ENCODE measurements around the gene LRRC4C.
"Not testable (repeated sequence)": the region's sequence is repeated elsewhere in the genome, so short reads cannot be mapped to it uniquely, and the experiment has no call there.

LRRC4C gene

GRCh38 chr11:41003339-41004282, 455.8 kb downstream of the LRRC4C start:
- Mint-ChIP-seq H3K36me3 (ENCODE audit: insufficient read depth) (no peaks in the 10 kb centered on the region), H3K4me3 (no peak overlapping the region), H3K27me3 (no peaks in the 10 kb centered on the region), H3K27ac (ENCODE audit: low read depth) (no peak overlapping the region), H3K9me3 (peaks cover 18% of the 10 kb centered on the region), H3K4me1 (no peaks in the 10 kb centered on the region)
- DNase-seq (ENCODE audit: low spot score in 2 of 2) (no peak), ATAC-seq (replicated peaks; ENCODE audit: extremely low read depth, poor library complexity, severe bottlenecking) (no peak)

DNA sequence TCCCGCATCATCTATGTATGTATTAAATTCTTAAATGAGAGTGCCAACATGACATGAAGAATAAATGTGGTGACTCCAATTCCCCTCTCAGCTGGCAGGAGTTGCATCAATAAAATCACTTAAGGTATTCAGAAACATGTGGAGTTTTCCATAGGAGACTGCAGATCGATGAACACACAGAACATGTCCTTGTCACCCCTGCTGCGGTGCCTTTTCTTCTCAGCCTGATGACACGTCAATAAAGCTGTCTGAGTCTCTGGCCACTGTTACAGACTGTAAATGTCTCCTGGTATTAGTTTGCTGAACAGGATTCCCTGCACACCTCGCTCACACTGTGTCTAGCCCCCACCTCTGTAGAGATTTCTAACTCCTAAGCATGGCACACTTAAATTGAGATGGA, 460.5 kb downstream of the LRRC4C start:
- Mint-ChIP-seq H3K27ac (ENCODE audit: low read depth) (no peak overlapping the region), H3K4me3 (no peak overlapping the region), H3K4me1 (no peaks in the 10 kb centered on the region), H3K9me3 (peaks cover 25% of the 10 kb centered on the region), H3K27me3 (no peaks in the 10 kb centered on the region), H3K36me3 (ENCODE audit: insufficient read depth) (no peaks in the 10 kb centered on the region)
- no peak for DNase-seq (ENCODE audit: low spot score in 2 of 2)
- ATAC-seq (replicated peaks; ENCODE audit: extremely low read depth, poor library complexity, severe bottlenecking), result no peak

DNA sequence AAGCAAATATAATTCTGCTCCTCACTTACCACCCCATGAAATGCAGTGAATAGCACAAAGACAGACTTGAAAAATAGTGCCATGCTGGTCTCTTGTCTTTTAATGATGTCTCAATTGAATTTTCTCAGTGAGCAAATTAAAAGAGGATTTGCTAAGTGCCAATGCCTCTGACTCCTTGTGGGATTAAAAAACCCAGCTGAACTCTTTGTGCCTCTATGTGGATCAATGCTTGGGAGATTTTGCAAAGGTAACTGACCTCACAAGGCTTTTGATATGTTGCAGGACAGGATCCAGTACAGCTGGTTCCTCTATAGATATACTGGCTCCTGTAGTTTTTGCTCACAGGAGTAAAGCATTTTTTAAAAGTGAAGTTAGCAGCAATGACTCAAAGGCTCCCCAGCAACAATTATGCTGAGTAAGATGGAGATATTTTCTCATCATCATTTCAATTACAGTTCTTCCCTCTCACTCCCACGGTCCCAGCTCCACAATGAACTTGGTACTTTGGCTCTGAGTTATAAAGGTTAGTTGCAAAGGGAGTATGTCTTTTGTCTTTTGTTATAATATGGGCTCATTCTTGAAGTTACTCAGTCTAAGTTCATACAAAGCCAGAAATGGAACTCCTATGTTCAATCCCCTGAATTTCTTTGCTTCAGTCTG, 471.5 kb downstream of the LRRC4C start:
- no peaks in the 10 kb centered on the region for H3K4me1 Mint-ChIP-seq
- H3K36me3 Mint-ChIP-seq (ENCODE audit: insufficient read depth), result no peaks in the 10 kb centered on the region
- no peak overlapping the region for H3K4me3 Mint-ChIP-seq
- no peak overlapping the region for H3K27ac Mint-ChIP-seq (ENCODE audit: low read depth)
- peaks cover 29% of the 10 kb centered on the region for H3K9me3 Mint-ChIP-seq
- no peaks in the 10 kb centered on the region for H3K27me3 Mint-ChIP-seq
- no peak for DNase-seq (ENCODE audit: low spot score in 2 of 2)
- no peak for ATAC-seq (replicated peaks; ENCODE audit: extremely low read depth, poor library complexity, severe bottlenecking)

DNA sequence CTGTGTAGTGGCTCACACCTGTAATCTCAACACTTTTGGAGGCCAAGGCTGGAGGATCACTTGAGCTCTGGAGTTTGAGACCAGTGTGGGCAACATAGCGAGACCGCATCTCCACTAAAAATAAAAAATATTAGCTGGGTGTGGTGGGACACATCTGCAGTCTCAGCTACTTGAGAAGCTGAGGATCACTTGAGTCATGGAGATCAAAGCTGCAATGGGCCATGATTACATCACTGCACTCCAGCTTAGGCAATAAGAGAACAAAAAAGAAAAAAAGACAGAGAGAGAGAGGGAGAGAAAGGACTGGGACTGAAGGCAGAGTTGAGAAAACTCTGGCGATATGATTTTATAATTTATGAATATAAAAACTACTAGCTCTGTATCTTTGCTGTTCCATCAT, 473.1 kb downstream of the LRRC4C start:
- no peak for ATAC-seq (replicated peaks; ENCODE audit: extremely low read depth, poor library complexity, severe bottlenecking)
- no peak for DNase-seq (ENCODE audit: low spot score in 2 of 2)
- no peak overlapping the region for H3K4me3 Mint-ChIP-seq
- H3K27ac Mint-ChIP-seq (ENCODE audit: low read depth), result no peak overlapping the region
- H3K27me3 Mint-ChIP-seq, result no peaks in the 10 kb centered on the region
- H3K36me3 Mint-ChIP-seq (ENCODE audit: insufficient read depth), result peaks cover 4% of the 10 kb centered on the region
- no peaks in the 10 kb centered on the region for H3K4me1 Mint-ChIP-seq
- H3K9me3 Mint-ChIP-seq, result peaks cover 33% of the 10 kb centered on the region

GRCh38 chr11:40975076-40975475, 484.4 kb downstream of the LRRC4C start:
- Mint-ChIP-seq H3K27ac (ENCODE audit: low read depth) (no peak overlapping the region), H3K4me3 (no peak overlapping the region), H3K9me3 (peaks cover 27% of the 10 kb centered on the region), H3K4me1 (no peaks in the 10 kb centered on the region), H3K27me3 (no peaks in the 10 kb centered on the region), H3K36me3 (ENCODE audit: insufficient read depth) (peaks cover 2% of the 10 kb centered on the region)
- DNase-seq (ENCODE audit: low spot score in 2 of 2) (no peak), ATAC-seq (replicated peaks; ENCODE audit: extremely low read depth, poor library complexity, severe bottlenecking) (no peak)

- Mint-ChIP-seq H3K36me3 (ENCODE audit: insufficient read depth) (peaks cover 2% of the 10 kb centered on the region), H3K27ac (ENCODE audit: low read depth) (no peak overlapping the region), H3K9me3 (peaks cover 27% of the 10 kb centered on the region), H3K4me1 (no peaks in the 10 kb centered on the region), H3K4me3 (no peak overlapping the region), H3K27me3 (no peaks in the 10 kb centered on the region)
- DNase-seq (ENCODE audit: low spot score in 2 of 2) (no peak), ATAC-seq (replicated peaks; ENCODE audit: extremely low read depth, poor library complexity, severe bottlenecking) (no peak)
Observed at GRCh38 chr11:40974186-40974795, 485.2 kb downstream of the LRRC4C start.

- ATAC-seq (replicated peaks; ENCODE audit: extremely low read depth, poor library complexity, severe bottlenecking) (no peak), DNase-seq (ENCODE audit: low spot score in 2 of 2) (no peak)
- H3K27ac Mint-ChIP-seq (ENCODE audit: low read depth), result no peak overlapping the region
- peaks cover 18% of the 10 kb centered on the region for H3K9me3 Mint-ChIP-seq
- no peak overlapping the region for H3K4me3 Mint-ChIP-seq
- no peaks in the 10 kb centered on the region for H3K36me3 Mint-ChIP-seq (ENCODE audit: insufficient read depth)
- no peaks in the 10 kb centered on the region for H3K27me3 Mint-ChIP-seq
- no peaks in the 10 kb centered on the region for H3K4me1 Mint-ChIP-seq
Observed at GRCh38 chr11:40958707-40959106, 500.7 kb downstream of the LRRC4C start.

DNA sequence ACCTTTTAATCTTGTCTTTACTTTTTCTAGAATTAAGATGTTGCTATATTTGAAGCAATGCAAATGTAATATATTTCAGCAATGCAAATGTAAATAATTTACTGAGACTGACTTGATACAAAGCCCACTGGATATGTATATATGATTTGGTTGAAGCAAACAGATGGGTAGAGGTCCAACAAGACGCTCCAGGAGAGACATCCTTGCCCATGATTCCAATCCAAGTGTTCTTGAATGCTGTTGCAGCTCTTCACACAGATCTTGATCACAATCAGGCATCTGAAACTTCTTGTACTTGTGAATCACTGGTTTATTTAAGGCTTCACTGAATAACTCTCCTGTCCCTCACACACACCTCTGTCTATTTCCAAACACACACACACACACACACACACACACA, 507.0 kb downstream of the LRRC4C start:
- DNase-seq (ENCODE audit: low spot score in 2 of 2) (no peak), ATAC-seq (replicated peaks; ENCODE audit: extremely low read depth, poor library complexity, severe bottlenecking) (no peak)
- no peaks in the 10 kb centered on the region for H3K36me3 Mint-ChIP-seq (ENCODE audit: insufficient read depth)
- H3K4me1 Mint-ChIP-seq, result no peaks in the 10 kb centered on the region
- H3K9me3 Mint-ChIP-seq, result peaks cover 18% of the 10 kb centered on the region
- no peak overlapping the region for H3K27ac Mint-ChIP-seq (ENCODE audit: low read depth)
- H3K4me3 Mint-ChIP-seq, result no peak overlapping the region
- H3K27me3 Mint-ChIP-seq, result no peaks in the 10 kb centered on the region

DNA sequence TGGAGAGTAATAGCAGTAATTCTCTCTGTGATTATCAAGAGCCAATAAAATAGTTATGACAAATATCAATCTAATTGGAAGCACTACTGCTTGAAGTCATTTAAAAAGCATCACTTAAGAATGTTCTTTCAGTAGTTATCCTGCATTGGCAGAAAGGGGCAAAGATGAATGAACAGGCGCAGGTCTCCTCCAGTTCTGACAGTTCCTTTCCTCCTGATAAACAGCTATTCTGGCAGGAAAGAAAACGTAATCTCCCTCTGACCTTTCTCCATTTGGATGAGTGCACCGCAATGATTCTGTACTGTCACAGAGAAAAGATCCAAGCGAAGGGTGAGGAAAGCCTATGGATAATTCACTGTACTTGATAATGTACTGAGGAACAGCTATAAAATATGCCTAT, 521.5 kb downstream of the LRRC4C start:
- ATAC-seq (replicated peaks; ENCODE audit: extremely low read depth, poor library complexity, severe bottlenecking), result no peak

GRCh38 chr11:40924915-40925314, 534.5 kb downstream of the LRRC4C start:
- DNase-seq (ENCODE audit: low spot score in 2 of 2) (no peak), ATAC-seq (replicated peaks; ENCODE audit: extremely low read depth, poor library complexity, severe bottlenecking) (no peak)
- H3K4me3 Mint-ChIP-seq, result no peak overlapping the region
- H3K9me3 Mint-ChIP-seq, result peaks cover 20% of the 10 kb centered on the region
- no peak overlapping the region for H3K27ac Mint-ChIP-seq (ENCODE audit: low read depth)
- no peaks in the 10 kb centered on the region for H3K4me1 Mint-ChIP-seq
- H3K27me3 Mint-ChIP-seq, result no peaks in the 10 kb centered on the region
- H3K36me3 Mint-ChIP-seq (ENCODE audit: insufficient read depth), result no peaks in the 10 kb centered on the region

More for the DNA sequence above, 521.5 kb downstream of the LRRC4C start:
- peaks cover 37% of the 10 kb centered on the region for H3K9me3 Mint-ChIP-seq
- no peak for DNase-seq (ENCODE audit: low spot score in 2 of 2)
- no peaks in the 10 kb centered on the region for H3K36me3 Mint-ChIP-seq (ENCODE audit: insufficient read depth)
- no peak overlapping the region for H3K4me3 Mint-ChIP-seq
- no peaks in the 10 kb centered on the region for H3K27me3 Mint-ChIP-seq
- no peaks in the 10 kb centered on the region for H3K4me1 Mint-ChIP-seq
- H3K27ac Mint-ChIP-seq (ENCODE audit: low read depth), result no peak overlapping the region

- Mint-ChIP-seq H3K9me3 (peaks cover 21% of the 10 kb centered on the region), H3K27ac (ENCODE audit: low read depth) (no peak overlapping the region), H3K4me3 (no peak overlapping the region), H3K36me3 (ENCODE audit: insufficient read depth) (no peaks in the 10 kb centered on the region), H3K4me1 (no peaks in the 10 kb centered on the region), H3K27me3 (no peaks in the 10 kb centered on the region)
- DNase-seq (ENCODE audit: low spot score in 2 of 2) (no peak), ATAC-seq (replicated peaks; ENCODE audit: extremely low read depth, poor library complexity, severe bottlenecking) (no peak)
Observed at GRCh38 chr11:40921246-40921645, 538.2 kb downstream of the LRRC4C start.

- not testable (repeated sequence) for H3K27me3 Mint-ChIP-seq; ATAC-seq (replicated peaks; ENCODE audit: extremely low read depth, poor library complexity, severe bottlenecking); DNase-seq (ENCODE audit: low spot score in 2 of 2); H3K4me3 Mint-ChIP-seq; H3K36me3 Mint-ChIP-seq (ENCODE audit: insufficient read depth); H3K27ac Mint-ChIP-seq (ENCODE audit: low read depth); H3K4me1 Mint-ChIP-seq
- peaks cover 21% of the 10 kb centered on the region for H3K9me3 Mint-ChIP-seq
Observed at GRCh38 chr11:40910774-40911173, 548.7 kb downstream of the LRRC4C start.

DNA sequence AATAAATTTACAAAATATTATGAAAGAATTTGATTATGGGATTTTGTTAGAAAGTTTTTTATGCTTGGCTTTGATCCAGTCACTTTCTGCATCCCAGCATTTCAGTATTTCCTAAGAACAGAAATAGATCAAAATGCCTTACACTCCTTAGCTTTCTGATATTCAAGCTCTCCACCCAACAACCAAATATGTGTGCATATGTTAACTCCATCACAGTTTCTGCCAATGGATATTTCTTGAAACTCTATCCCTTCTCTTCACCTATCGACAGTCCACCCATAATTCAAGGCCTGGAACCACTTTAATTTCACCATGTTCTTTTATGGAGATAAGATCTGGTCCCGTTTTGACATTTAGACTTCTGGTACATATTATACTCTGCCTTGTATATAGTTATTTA, 565.0 kb downstream of the LRRC4C start:
- Mint-ChIP-seq H3K4me1 (no peaks in the 10 kb centered on the region), H3K4me3 (no peak overlapping the region)
- ATAC-seq (replicated peaks; ENCODE audit: extremely low read depth, poor library complexity, severe bottlenecking), result no peak

More for the DNA sequence above, 565.0 kb downstream of the LRRC4C start:
- no peak for DNase-seq (ENCODE audit: low spot score in 2 of 2)
- H3K9me3 Mint-ChIP-seq, result peaks cover 19% of the 10 kb centered on the region
- H3K27ac Mint-ChIP-seq (ENCODE audit: low read depth), result no peak overlapping the region
- no peaks in the 10 kb centered on the region for H3K36me3 Mint-ChIP-seq (ENCODE audit: insufficient read depth)
- no peaks in the 10 kb centered on the region for H3K27me3 Mint-ChIP-seq
